ENCODE results near the gene SLCO3A1.

The SLCO3A1 gene

GRCh38 chr15:92003515-92004067, 150.1 kb downstream of the SLCO3A1 start:
- DNase-seq (ENCODE audit: low spot score): no peak

GRCh38 chr15:92005154-92005553, 151.6 kb downstream of the SLCO3A1 start:
- no peak for DNase-seq (ENCODE audit: low spot score)

GRCh38 chr15:92006186-92007028, 152.9 kb downstream of the SLCO3A1 start:
- DNase-seq (ENCODE audit: low spot score): no peak

DNA sequence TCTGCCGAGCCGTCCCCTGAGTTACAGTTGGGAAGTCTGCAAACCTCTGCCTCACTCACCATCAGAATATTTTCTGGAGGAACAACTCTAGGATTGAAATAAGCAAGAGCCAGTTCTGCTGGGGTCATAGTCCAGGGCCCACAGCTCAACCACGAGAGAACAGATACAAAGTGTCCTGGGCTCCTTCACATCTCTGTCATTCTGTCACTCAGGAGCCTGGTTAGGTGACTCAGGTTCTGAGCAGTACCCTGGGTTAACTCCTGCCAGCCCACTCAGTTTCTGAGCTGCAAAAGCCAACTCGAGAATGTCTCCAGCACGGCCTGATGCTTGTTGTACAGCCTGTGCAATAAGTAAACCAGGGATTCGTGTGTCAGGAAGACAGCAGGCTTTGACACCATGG, 155.7 kb downstream of the SLCO3A1 start:
- no peak for DNase-seq (ENCODE audit: low spot score)

- DNase-seq (ENCODE audit: low spot score): peak; percentile 75
Observed at GRCh38 chr15:92011611-92012367, 158.3 kb downstream of the SLCO3A1 start.

DNA sequence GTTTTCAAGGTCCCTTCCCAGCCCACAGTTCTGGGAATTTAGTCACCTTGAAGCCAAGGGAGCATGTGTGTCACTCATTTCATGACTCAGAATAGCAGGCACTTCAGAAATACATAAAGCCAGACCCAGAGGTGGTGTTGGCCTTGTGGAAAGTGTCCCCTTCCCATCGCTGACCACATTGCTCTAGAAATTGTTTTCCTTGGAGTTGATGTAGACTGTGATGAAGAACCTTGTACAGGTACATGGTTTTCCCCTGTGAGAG, 158.8 kb downstream of the SLCO3A1 start:
- peak; percentile 30 for DNase-seq (ENCODE audit: low spot score)

DNA sequence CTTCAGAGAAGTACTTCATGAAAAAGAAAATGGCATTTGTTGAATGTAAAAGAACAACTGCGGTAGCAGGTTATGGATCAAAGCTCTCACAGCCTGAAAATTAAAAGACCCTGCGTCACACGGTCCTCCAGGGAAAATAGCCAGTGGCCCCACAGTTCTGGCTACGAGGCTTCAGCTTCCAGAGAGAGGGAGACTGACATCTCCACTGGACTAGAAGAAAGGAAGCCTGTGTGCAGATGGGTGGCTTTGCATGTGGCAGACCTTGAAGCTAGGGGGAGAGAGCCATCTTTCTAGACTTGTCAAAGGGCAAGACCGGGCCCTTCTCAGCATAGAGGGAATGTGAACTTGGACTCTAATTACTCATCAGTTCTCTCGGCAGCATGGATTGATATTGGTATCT, 159.4 kb downstream of the SLCO3A1 start:
- DNase-seq (ENCODE audit: low spot score): no peak

- DNase-seq (ENCODE audit: low spot score): no peak
Observed at GRCh38 chr15:92014281-92015030, 160.9 kb downstream of the SLCO3A1 start.

DNA sequence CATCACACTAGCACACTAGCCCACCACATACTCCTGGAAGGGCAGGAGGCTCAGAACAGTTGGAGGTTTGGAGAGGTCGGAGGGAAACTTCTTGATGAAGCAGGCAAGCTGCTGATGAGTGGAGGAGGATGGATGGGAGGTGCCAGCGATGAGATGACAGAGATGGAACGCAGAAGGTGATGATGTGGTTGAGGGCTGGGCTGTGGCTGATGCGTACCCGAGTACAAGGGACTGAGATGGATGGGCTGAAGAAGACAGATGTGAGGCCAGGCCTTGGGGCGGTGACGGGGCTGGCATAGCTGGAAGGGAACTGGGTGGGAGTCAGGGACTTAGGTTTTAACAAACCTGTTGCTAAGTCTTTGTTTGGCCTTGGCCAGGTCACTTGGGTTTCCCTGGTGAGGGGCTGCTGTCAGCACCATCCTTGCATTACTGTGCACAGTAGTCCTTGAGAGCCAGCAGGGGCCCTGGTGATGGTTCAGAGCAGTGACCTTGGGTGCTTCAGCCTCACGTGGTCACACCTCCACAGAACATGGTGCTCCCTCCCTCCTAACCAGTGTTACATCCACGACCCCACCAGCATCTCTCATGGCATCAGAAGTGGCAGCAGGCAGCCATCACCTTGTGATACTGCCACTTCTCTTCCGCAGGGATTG, 164.5 kb downstream of the SLCO3A1 start:
- no peak for DNase-seq (ENCODE audit: low spot score)

DNA sequence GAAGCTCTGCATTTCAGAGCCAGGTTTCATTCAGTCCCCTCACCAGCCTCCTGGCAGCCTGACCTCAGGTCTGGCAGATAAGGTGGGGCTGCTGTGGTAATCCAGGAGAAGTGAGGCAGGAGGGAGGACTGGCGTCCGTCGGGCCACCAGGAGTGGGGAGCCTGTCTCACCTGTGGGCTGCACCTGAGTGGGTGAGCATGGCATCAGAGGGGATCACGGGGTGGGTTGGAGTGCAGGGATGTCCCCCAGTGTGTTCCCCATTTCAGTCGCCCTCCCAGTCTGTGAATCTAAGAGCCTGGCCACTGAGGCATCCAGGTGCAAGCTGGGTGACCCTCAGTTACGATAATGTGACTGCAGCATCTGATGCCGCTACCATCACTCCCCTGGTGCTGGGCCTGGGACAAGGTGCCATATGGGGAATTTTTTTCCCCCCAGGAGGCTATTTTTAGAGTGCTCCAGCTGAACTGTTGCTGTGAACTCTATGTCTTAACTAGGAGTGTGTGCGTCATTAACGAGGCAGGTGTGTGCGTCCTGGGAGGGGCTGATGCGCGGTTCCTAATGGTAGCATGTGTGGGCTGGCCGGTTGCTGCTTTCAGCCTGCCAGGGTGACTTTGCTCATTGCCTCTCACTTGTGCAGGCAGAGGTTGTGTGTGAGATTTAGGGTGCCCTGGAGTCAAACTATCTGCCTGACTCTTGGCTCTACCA, 165.2 kb downstream of the SLCO3A1 start:
- peak; percentile 49 for DNase-seq (ENCODE audit: low spot score)

DNA sequence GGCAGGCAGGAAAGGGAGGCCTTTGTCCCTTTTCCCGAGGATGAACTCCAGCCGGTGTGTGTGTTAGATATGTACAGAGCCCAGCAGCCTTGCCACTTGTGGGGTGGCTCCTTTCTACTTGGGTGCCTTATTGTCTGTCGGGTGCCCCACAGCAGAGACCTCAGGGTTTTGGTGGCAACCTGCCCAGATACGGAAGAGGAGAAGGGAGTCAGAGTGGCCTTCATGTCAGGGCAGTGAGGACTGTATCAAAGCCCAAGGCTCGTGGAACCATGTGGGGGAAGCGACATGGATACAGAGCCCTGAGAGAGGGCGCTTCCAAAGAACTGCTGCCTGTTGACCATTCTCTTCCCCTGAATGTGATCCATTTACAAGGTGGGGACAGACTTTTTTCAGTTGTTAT, 166.2 kb downstream of the SLCO3A1 start:
- no peak for DNase-seq (ENCODE audit: low spot score)

DNA sequence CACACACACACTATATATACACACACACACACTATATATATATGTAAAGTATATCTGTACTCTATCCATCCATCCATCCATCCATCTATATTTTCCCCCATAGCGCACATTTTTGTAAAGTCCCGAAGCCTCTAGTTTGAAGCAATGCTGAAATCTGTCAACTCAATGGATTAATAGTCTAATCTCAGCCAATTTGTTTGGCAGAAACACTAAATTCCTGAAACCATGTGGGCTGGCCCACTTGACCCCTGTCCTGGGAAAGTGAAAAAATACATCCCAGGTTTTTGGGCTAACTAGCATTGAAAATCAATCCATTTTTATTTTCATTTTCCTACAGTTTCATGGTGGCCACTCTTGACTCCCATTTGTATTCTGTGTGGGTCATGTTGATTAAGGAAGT, 166.7 kb downstream of the SLCO3A1 start:
- DNase-seq (ENCODE audit: low spot score): no peak

- DNase-seq (ENCODE audit: low spot score): no peak
Observed at GRCh38 chr15:92020804-92021203, 167.3 kb downstream of the SLCO3A1 start.

GRCh38 chr15:92021792-92022191, 168.3 kb downstream of the SLCO3A1 start:
- peak; percentile 56 for DNase-seq (ENCODE audit: low spot score)

- no peak for DNase-seq (ENCODE audit: low spot score)
Observed at GRCh38 chr15:92023965-92024364, 170.5 kb downstream of the SLCO3A1 start.

- DNase-seq (ENCODE audit: low spot score): no peak
Observed at GRCh38 chr15:92025706-92026270, 172.3 kb downstream of the SLCO3A1 start.

GRCh38 chr15:92028389-92028724, 174.8 kb downstream of the SLCO3A1 start:
- no peak for DNase-seq (ENCODE audit: low spot score)

- DNase-seq (ENCODE audit: low spot score): no peak
Observed at GRCh38 chr15:92029767-92030166, 176.3 kb downstream of the SLCO3A1 start.

DNA sequence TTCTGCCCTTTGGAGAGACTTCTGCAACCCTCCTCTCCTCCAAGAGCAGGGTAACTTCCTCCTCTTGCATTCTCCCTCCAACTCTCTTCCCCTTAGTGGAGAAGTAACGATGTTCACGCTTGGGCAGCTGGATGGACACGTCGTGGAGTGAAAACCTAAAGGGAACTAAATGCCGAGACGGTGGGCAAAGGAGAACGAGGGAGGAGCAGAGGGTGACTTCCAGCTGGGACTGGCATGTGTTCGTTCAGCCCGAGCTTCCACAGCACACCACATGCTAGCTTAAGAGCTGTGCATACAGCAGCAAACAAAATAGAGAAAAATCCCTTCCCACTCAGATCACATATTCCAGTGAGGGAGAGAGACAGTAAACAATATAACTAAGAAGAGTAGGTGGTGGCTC, 179.8 kb downstream of the SLCO3A1 start:
- DNase-seq (ENCODE audit: low spot score): no peak

DNA sequence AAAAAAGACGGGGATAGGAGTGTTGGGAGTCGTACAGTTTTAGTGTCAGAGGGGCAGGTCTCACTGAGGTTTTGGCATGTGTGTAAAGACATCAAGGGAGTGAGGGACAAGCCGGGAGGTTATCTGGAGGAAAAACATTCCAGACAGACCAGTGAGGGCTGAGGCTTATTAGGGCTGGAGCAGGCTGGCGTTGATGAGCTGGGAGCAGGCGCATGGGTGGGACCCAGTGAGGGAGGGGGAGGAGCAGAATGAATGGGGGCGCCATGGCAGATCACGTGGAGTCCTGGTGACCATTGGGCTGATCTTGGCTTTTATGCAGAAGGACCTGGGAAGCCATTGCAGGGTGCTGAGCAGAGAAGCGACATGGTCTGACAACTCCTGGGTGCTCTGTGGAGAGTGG, 180.2 kb downstream of the SLCO3A1 start:
- DNase-seq (ENCODE audit: low spot score): no peak

- DNase-seq (ENCODE audit: low spot score): no peak
Observed at GRCh38 chr15:92034227-92034626, 180.7 kb downstream of the SLCO3A1 start.

All from SW480 (cell line).